Astrocyte (in vitro differentiated cells and primary cell): ENCODE measurements around the gene LDLRAD4.

Source experiments
- EZH2 ChIP-seq: IDR thresholded peaks from 2 replicates; pipeline ENCODE4 v1.6.1; 2012; ENCODE audit warnings: mild to moderate bottlenecking, low read length, inconsistent platforms; ENCODE audit not compliant: insufficient read depth
- TF ChIP-seq, protein P1 (sequence below): IDR thresholded peaks from 2 replicates; pipeline ENCODE4 v1.5.1; 2011; ENCODE audit warnings: low read depth, mild to moderate bottlenecking, inconsistent platforms, low read length, moderate library complexity; ENCODE audit not compliant: insufficient read depth

DNA sequence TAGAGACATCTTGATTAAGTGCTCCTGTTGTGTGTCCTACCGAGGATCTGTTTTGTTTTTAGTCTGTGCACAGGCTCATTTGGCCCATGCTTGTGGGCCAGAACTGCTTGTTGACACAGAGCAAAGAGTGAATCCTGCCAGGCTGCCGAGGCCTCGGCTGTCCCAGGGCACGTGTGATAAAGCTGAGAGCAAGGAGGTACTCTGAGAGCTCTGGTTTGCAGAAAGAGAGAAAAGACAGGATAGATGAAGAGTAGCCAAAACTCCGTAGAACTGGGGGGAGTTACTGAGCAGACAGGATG is 332.7 kb downstream of the LDLRAD4 start:
- TF ChIP-seq, protein P1, sequence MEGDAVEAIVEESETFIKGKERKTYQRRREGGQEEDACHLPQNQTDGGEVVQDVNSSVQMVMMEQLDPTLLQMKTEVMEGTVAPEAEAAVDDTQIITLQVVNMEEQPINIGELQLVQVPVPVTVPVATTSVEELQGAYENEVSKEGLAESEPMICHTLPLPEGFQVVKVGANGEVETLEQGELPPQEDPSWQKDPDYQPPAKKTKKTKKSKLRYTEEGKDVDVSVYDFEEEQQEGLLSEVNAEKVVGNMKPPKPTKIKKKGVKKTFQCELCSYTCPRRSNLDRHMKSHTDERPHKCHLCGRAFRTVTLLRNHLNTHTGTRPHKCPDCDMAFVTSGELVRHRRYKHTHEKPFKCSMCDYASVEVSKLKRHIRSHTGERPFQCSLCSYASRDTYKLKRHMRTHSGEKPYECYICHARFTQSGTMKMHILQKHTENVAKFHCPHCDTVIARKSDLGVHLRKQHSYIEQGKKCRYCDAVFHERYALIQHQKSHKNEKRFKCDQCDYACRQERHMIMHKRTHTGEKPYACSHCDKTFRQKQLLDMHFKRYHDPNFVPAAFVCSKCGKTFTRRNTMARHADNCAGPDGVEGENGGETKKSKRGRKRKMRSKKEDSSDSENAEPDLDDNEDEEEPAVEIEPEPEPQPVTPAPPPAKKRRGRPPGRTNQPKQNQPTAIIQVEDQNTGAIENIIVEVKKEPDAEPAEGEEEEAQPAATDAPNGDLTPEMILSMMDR: no peak
- TF ChIP-seq EZH2: no peak
